Keratinocyte (primary cell): ENCODE measurements around the gene CIDEA. TPM values are rescaled to one million over a fixed set of nuclear protein-coding genes. Genes with fewer than 3 reads are reported as not detected.

Experiments
- DNase-seq: peaks from one replicate; pipeline ENCODE4 v3.0.0-alpha.2; 2011; ENCODE audit warnings: low read depth, missing footprints, low spot score
- FAIRE-seq: peaks from 2 replicates; lab custom pipeline; 2011; peaks lifted over from hg19 to GRCh38; lab: Jason Lieb, UNC
- H2AFZ ChIP-seq: 2 replicates; pipeline ENCODE4 v1.6.0; 2012; ENCODE audit warnings: low read length, control low read depth, inconsistent platforms; ENCODE audit not compliant: control insufficient read depth
- H3K27ac ChIP-seq: 2 replicates; pipeline ENCODE4 v1.5.1; 2011; ENCODE audit warnings: low read length; ENCODE audit not compliant: control insufficient read depth, insufficient read depth
- H3K27me3 ChIP-seq: 3 replicates; pipeline ENCODE4 v1.6.0; 2011; ENCODE audit warnings: low read length; ENCODE audit not compliant: control insufficient read depth, insufficient read depth; ENCODE audit errors: extremely low read depth
- H3K36me3 ChIP-seq, 2 experiments: 2 replicates in 1 of 2; 3 replicates in 1 of 2; pipeline ENCODE4 v1.5.1; 2011; ENCODE audit warnings: low read length in 2 of 2, mild to moderate bottlenecking in 1 of 2; ENCODE audit not compliant: control insufficient read depth in 2 of 2, insufficient read depth in 2 of 2; ENCODE audit errors: extremely low read depth in 1 of 2
- H3K4me1 ChIP-seq: 3 replicates; pipeline ENCODE4 v1.5.1; 2011; ENCODE audit warnings: low read length; ENCODE audit not compliant: control insufficient read depth, insufficient read depth; ENCODE audit errors: extremely low read depth
- H3K4me2 ChIP-seq: 3 replicates; pipeline ENCODE4 v1.6.0; 2011; ENCODE audit warnings: low read depth, low read length; ENCODE audit not compliant: control insufficient read depth, insufficient read depth; ENCODE audit errors: extremely low read depth
- H3K4me3 ChIP-seq, 3 experiments: fragments of 200-600 bp in 1 of 3; sonication (generic) in 1 of 3; 2 replicates in 2 of 3; 3 replicates in 1 of 3; pipeline ENCODE4 v1.5.1; 2011 to 2016; ENCODE audit warnings: low read length in 3 of 3, mild to moderate bottlenecking in 3 of 3, control low read depth in 2 of 3, inconsistent platforms in 1 of 3, low read depth in 1 of 3, mixed read lengths in 1 of 3, mixed run types in 1 of 3, moderate library complexity in 1 of 3; ENCODE audit not compliant: control insufficient read depth in 2 of 3, insufficient read depth in 2 of 3; ENCODE audit errors: extremely low read depth in 1 of 3
- H3K79me2 ChIP-seq: 2 replicates; pipeline ENCODE4 v1.6.0; 2012; ENCODE audit warnings: low read length; ENCODE audit not compliant: control insufficient read depth, insufficient read depth
- H3K9ac ChIP-seq: 3 replicates; pipeline ENCODE4 v1.6.0; 2011; ENCODE audit warnings: low read length; ENCODE audit not compliant: control insufficient read depth, insufficient read depth; ENCODE audit errors: extremely low read depth
- H3K9me1 ChIP-seq: 3 replicates; pipeline ENCODE4 v1.6.0; 2011; ENCODE audit warnings: low read length; ENCODE audit not compliant: control insufficient read depth, insufficient read depth; ENCODE audit errors: extremely low read depth
- H3K9me3 ChIP-seq: 2 replicates; pipeline ENCODE4 v1.5.1; 2012; ENCODE audit warnings: low read depth, low read length; ENCODE audit not compliant: control insufficient read depth
- H4K20me1 ChIP-seq: 3 replicates; pipeline ENCODE4 v1.6.0; 2011; ENCODE audit warnings: low read length; ENCODE audit not compliant: control insufficient read depth, insufficient read depth; ENCODE audit errors: extremely low read depth
- EZH2 ChIP-seq: IDR thresholded peaks from one replicate; pipeline ENCODE4 v1.6.1; 2012; ENCODE audit warnings: inconsistent platforms, mild to moderate bottlenecking, low read length, moderate library complexity
- dilution Hi-C: fragments of 300-500 bp; cut with MboI; formaldehyde crosslinking; loops from one replicate; pipeline ENCODE4 v1.7.0; 2020; ENCODE audit warnings: low sequenced_read_pairs; ENCODE audit not compliant: extremely low pct_ligation_motif_present
- polyA plus RNA-seq, 5 experiments: library from polyadenylated mRNA; depleted of rRNA in 3 of 5; stranded (reverse) in 3 of 5; stranded (forward) in 1 of 5; unstranded in 1 of 5; fragments of >200 nt; gene quantifications; 1 replicate in 1 of 5; 2 replicates in 3 of 5; 3 replicates in 1 of 5; pipeline versions ENCODE4 v1.2.1 to v1.2.3, GENCODE V29; 2011 to 2012; ENCODE audit warnings: missing spikeins in 2 of 5, low read depth in 1 of 5, low replicate concordance in 1 of 5
- TF ChIP-seq, protein P1 (sequence below), 3 experiments: IDR thresholded peaks in 1 of 3; conservative IDR thresholded peaks in 1 of 3; optimal IDR thresholded peaks in 1 of 3; 2 replicates in 2 of 3; 3 replicates in 1 of 3; pipeline versions ENCODE3 to v1.5.1; 2011; ENCODE audit warnings: low read length in 3 of 3, mild to moderate bottlenecking in 3 of 3, moderate library complexity in 2 of 3, control low read depth in 1 of 3, inconsistent platforms in 1 of 3; ENCODE audit not compliant: insufficient read depth in 2 of 3; ENCODE audit errors: extremely low read depth in 1 of 3

The CIDEA gene
- polyA plus RNA-seq, 1 donor (not counting 4 experiments of a cell fraction or from before 2014, with no cell fraction given): 1.2 TPM

DNA sequence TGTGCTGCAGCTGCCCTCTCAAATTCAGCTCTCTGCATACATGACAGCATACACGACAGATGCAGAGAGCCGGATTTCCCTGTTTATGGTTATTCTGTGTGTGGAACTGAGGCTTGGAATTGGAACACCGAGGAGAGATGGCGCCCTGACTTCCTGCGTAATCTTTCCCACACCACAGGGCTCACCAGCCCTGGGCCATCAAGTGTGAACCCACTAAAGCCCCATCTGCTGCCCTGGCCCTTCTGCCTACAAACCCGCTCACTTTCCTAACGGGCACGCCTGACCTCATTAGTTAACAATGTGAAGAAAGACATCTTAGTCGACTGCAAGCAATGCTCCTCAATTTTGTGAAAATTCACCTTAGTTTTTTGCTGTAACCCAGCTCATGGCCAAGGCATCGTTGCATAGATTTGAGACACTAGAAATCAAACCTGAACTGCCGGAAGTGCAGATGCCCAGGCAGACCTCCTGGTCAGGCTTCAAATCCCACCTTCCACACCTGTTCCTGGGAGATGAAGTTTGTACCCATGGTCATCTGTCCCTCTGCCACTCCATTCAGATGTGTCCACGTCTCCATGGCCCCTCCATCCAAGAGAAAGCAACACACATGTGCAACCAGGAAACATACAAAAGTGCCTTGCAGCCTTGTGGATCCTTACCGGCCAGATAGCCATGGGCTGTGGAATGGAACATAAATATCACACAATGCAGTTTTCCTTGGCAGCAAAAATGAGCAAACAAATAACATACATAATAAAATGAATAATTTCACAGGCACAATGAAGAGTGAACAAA lies 5.0 kb upstream of the CIDEA start:
- Histone ChIP-seq H3K4me1 (peaks cover 8% of the 10 kb centered on the region), H3K4me2 (no peak overlapping the region), H2AFZ (no peak overlapping the region), H3K4me3 (no peak overlapping the region), H3K9ac (no peak overlapping the region), H3K36me3 (no peaks in the 10 kb centered on the region), H3K9me3 (no peaks in the 10 kb centered on the region), H3K9me1 (no peaks in the 10 kb centered on the region), H4K20me1 (no peaks in the 10 kb centered on the region), H3K79me2 (no peaks in the 10 kb centered on the region), H3K27me3 (peaks cover 36% of the 10 kb centered on the region), H3K27ac (no peak overlapping the region)
- FAIRE-seq: no peak
- DNase-seq: no peak
- TF ChIP-seq, protein P1, sequence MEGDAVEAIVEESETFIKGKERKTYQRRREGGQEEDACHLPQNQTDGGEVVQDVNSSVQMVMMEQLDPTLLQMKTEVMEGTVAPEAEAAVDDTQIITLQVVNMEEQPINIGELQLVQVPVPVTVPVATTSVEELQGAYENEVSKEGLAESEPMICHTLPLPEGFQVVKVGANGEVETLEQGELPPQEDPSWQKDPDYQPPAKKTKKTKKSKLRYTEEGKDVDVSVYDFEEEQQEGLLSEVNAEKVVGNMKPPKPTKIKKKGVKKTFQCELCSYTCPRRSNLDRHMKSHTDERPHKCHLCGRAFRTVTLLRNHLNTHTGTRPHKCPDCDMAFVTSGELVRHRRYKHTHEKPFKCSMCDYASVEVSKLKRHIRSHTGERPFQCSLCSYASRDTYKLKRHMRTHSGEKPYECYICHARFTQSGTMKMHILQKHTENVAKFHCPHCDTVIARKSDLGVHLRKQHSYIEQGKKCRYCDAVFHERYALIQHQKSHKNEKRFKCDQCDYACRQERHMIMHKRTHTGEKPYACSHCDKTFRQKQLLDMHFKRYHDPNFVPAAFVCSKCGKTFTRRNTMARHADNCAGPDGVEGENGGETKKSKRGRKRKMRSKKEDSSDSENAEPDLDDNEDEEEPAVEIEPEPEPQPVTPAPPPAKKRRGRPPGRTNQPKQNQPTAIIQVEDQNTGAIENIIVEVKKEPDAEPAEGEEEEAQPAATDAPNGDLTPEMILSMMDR (optimal IDR thresholded peaks at IDR 0.05 in 1 of 3, IDR thresholded peaks at IDR 0.05 in 1 of 3, conservative IDR thresholded peaks at IDR 0.05 in 1 of 3; ENCODE audit: extremely low read depth in 1 of 3, insufficient read depth in 2 of 3, low read length in 3 of 3): no peak
- dilution Hi-C loops: no loop called here

DNA sequence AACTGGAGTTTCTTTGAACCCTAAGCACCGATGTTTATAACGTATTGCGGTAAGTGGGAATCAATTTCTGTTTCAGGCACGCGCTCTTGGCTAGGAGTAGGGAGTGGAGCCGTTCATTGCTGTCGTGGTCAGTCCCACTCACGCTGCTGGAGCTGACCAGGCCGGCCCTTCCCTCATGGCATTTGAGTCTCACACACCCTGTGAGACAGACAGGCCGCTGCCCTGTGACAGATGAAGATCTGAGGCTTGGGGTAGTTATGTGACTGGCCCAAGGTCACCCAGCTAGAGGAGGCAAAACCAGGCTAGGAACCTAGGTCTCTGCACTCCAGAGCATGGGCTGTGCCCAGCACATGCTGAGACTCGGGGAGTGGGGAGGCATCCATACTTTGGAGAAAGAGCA lies 2.9 kb upstream of the CIDEA start:
- no peaks in the 10 kb centered on the region for H3K36me3 ChIP-seq
- peaks cover 29% of the 10 kb centered on the region for H3K4me1 ChIP-seq
- H3K9me3 ChIP-seq: no peaks in the 10 kb centered on the region
- H3K4me2 ChIP-seq: no peak overlapping the region
- H2AFZ ChIP-seq: no peak overlapping the region
- FAIRE-seq: no peak
- H3K4me3 ChIP-seq: no peak overlapping the region
- dilution Hi-C loops: no loop called here
- H3K9ac ChIP-seq: no peak overlapping the region
- TF ChIP-seq, protein P1 (optimal IDR thresholded peaks at IDR 0.05 in 1 of 3, IDR thresholded peaks at IDR 0.05 in 1 of 3, conservative IDR thresholded peaks at IDR 0.05 in 1 of 3; ENCODE audit: extremely low read depth in 1 of 3, insufficient read depth in 2 of 3, low read length in 3 of 3): no peak
- no peak for TF ChIP-seq EZH2
- H3K9me1 ChIP-seq: no peaks in the 10 kb centered on the region
- no peak for DNase-seq
- H4K20me1 ChIP-seq: no peaks in the 10 kb centered on the region
- H3K79me2 ChIP-seq: no peaks in the 10 kb centered on the region
- H3K27me3 ChIP-seq: peaks cover 43% of the 10 kb centered on the region
- no peak overlapping the region for H3K27ac ChIP-seq
